ENCODE results near the gene KCNJ12. TPM values are rescaled to one million over a fixed set of nuclear protein-coding genes. Genes with fewer than 3 reads are reported as not detected.

The KCNJ12 gene
- total RNA-seq, 1 donor from 2014 or later, result 2.2 TPM

DNA sequence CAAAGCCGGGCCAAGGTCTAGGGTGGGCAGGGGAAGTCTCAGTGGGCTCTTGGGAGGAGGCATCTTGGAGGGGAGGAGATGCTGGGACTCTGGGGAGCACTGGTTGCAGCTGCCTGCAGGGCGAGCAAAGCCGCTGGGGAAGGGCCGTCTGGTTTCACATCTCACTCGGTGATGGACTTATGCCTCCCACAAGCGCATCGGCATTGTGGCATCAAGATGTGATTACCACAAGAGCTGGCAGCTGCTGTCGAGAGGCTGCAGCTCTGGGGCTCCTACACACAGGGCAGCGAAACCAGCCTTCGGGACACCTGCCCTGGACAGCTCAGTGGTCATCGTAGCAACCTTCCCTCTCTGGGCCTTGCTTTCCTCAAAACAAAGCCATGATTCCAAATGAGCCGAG, 3.1 kb upstream of the KCNJ12 start:
- intact Hi-C loops (cut with DNase I), result no loop called here
- no peak overlapping the region for H3K4me3 ChIP-seq
- H3K4me1 ChIP-seq, result peaks cover 12% of the 10 kb centered on the region
- H3K27ac ChIP-seq, result no peak overlapping the region
- no peaks in the 10 kb centered on the region for H3K9me3 ChIP-seq
- no peaks in the 10 kb centered on the region for H3K27me3 ChIP-seq
- no peak for TF ChIP-seq CTCF (IDR thresholded peaks at IDR 0.05)
- TF ChIP-seq POLR2A (IDR thresholded peaks at IDR 0.05), result no peak
- TF ChIP-seq POLR2AphosphoS5 (IDR thresholded peaks at IDR 0.05; ENCODE audit: insufficient read depth in 1 of 2, low read depth in 1 of 2), result no peak
- H3K36me3 ChIP-seq, result no peaks in the 10 kb centered on the region
- DNase-seq (ENCODE audit: extremely low spot score in 2 of 2), result no peak

- no peaks in the 10 kb centered on the region for H3K27me3 ChIP-seq
- peaks cover 21% of the 10 kb centered on the region for H3K4me1 ChIP-seq
- no peaks in the 10 kb centered on the region for H3K9me3 ChIP-seq
- no peak for TF ChIP-seq POLR2A (IDR thresholded peaks at IDR 0.05)
- no peak for TF ChIP-seq CTCF (IDR thresholded peaks at IDR 0.05)
- no peak for TF ChIP-seq POLR2AphosphoS5 (IDR thresholded peaks at IDR 0.05; ENCODE audit: insufficient read depth in 1 of 2, low read depth in 1 of 2)
- no peak overlapping the region for H3K4me3 ChIP-seq
- intact Hi-C loops (cut with DNase I), result no loop called here
- no peak overlapping the region for H3K27ac ChIP-seq
- no peaks in the 10 kb centered on the region for H3K36me3 ChIP-seq
- DNase-seq (ENCODE audit: extremely low spot score in 2 of 2), result no peak
Measured at GRCh38 chr17:21373696-21374440, 2.3 kb upstream of the KCNJ12 start.

DNA sequence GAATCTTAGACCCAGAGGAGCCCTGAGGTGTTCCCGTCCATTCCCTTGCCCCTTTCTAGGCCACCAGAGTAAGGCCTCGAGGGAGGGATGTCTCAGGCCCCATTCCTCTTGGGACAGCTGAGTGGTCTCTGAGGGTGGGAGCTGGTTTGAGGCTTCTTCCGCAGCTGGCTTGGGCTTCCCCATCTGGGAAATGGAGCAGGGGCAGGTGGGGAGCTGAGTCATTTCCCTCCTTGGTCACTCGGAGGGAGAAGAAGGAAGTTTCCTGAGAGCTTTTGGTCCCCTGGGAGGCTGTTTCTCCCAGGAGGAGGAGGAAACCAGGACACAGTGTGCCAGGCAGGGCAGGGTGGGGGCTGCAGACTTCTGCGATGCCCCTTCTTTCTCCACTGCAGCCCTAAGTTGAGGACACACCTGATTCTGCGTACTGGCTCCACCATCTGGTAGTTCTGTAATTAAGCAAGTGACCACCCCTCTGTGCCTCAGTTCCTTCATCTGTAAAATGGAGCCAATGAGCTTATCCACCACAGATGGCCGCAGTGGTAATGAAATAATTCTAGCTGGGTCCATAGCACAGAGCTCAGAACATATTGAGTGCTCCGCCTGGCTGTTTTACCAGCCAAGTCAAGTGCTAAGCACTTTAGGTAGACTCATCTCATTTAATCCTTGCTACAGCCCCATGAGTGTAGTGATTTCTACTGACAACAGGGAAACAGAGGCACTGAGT, 1.6 kb upstream of the KCNJ12 start:
- H3K4me1 ChIP-seq, result peaks cover 21% of the 10 kb centered on the region
- no peak for TF ChIP-seq POLR2A (IDR thresholded peaks at IDR 0.05)
- TF ChIP-seq POLR2AphosphoS5 (IDR thresholded peaks at IDR 0.05; ENCODE audit: insufficient read depth in 1 of 2, low read depth in 1 of 2), result no peak
- no peak for TF ChIP-seq CTCF (IDR thresholded peaks at IDR 0.05)
- DNase-seq (ENCODE audit: extremely low spot score in 2 of 2), result no peak
- H3K9me3 ChIP-seq, result no peaks in the 10 kb centered on the region
- no peaks in the 10 kb centered on the region for H3K27me3 ChIP-seq
- no peaks in the 10 kb centered on the region for H3K36me3 ChIP-seq
- intact Hi-C loops (cut with DNase I), result no loop called here
- no peak overlapping the region for H3K4me3 ChIP-seq
- no peak overlapping the region for H3K27ac ChIP-seq

DNA sequence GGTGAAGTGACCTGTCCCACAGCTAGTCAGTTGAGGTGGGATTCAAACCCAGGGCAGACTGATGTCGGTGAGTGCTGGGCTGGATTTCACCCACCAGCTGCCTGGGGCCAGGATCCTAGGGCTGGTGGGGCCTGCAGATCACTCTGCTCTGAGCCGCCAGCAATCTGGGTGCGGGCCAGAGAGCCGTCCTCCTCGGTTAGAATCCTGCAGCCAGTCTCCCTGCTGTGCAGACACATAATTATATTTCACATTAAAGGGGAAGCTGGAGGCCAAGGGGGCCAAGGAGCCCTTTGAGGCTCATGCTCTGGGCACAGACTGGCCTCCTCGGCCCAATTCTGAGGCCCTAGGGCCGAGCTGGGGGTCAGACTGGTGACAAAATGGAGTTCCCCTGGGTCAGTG, 996 bp upstream of the KCNJ12 start:
- Histone ChIP-seq H3K9me3 (no peaks in the 10 kb centered on the region), H3K27me3 (no peaks in the 10 kb centered on the region), H3K27ac (no peak overlapping the region), H3K4me3 (no peak overlapping the region), H3K4me1 (peaks cover 21% of the 10 kb centered on the region), H3K36me3 (no peaks in the 10 kb centered on the region)
- intact Hi-C loops (cut with DNase I), result no loop called here
- no peak for DNase-seq (ENCODE audit: extremely low spot score in 2 of 2)
- no peak for TF ChIP-seq POLR2A (IDR thresholded peaks at IDR 0.05)
- no peak for TF ChIP-seq CTCF (IDR thresholded peaks at IDR 0.05)
- no peak for TF ChIP-seq POLR2AphosphoS5 (IDR thresholded peaks at IDR 0.05; ENCODE audit: insufficient read depth in 1 of 2, low read depth in 1 of 2)

DNA sequence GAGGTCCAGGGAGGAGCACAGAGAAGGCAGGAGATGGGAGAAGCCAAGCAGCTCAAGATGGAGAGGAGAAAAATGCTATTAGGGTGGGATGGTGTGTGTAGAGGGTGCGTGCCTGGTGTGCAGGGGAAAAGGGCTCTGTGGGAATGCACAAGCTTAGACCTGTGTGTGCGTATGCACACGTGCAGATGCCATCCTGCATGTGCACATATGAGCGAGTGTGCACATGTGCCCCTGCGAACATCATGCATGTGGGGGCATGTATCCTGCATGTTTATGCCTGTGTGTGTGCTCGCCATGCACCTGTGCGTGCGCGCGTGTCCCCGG, 438 bp upstream of the KCNJ12 start:
- Histone ChIP-seq H3K9me3 (no peaks in the 10 kb centered on the region), H3K4me1 (peaks cover 21% of the 10 kb centered on the region), H3K27ac (no peak overlapping the region), H3K36me3 (no peaks in the 10 kb centered on the region), H3K27me3 (no peaks in the 10 kb centered on the region), H3K4me3 (peak overlapping the region; percentile 40 to 54)
- DNase-seq (ENCODE audit: extremely low spot score in 2 of 2), result no peak
- TF ChIP-seq POLR2A (IDR thresholded peaks at IDR 0.05), result no peak
- TF ChIP-seq POLR2AphosphoS5 (IDR thresholded peaks at IDR 0.05; ENCODE audit: insufficient read depth in 1 of 2, low read depth in 1 of 2), result no peak
- TF ChIP-seq CTCF (IDR thresholded peaks at IDR 0.05), result no peak
- intact Hi-C loops (cut with DNase I), result no loop called here
